ENCODE data around the gene RELB.
A peak's percentile ranks its signal among the peaks of the same experiment; 100 is the strongest.
"Not testable (repeated sequence)": the region's sequence is repeated elsewhere in the genome, so short reads cannot be mapped to it uniquely, and the experiment has no call there.

The RELB gene

DNA sequence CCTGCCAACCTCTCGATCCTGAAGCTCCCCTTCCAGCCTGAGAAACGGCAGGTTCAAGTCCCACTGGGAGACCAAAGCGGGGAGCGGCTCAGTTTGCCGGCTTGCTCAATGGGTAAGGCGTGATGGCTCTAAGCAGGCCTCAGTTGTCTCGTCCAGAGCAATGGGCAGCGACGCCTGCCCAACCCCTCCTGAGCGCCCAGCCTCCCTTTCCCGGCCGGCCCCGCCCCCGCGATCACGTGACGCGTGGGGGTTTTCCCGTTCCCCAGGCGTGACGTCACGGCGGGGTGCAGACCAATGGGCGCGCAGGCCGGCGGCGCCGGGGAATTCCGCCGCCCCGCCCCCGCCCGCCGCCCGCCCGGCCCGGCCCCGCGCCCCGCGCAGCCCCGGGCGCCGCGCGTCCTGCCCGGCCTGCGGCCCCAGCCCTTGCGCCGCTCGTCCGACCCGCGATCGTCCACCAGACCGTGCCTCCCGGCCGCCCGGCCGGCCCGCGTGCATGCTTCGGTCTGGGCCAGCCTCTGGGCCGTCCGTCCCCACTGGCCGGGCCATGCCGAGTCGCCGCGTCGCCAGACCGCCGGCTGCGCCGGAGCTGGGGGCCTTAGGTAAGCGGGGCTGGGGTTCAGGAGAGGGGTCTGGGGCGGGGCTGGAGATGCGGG is at the start of gene RELB:
RELB (plus strand) TSS at position 378 of the 653 bp plus-strand sequence; CDS start at position 494, 116 bp downstream.
- DNase-seq (ENCODE audit: low read depth) = peak; percentile 77

- DNase-seq (ENCODE audit: low read depth) = no peak
Observed at GRCh38 chr19:44954278-44954648, 47.0 kb upstream of the RELB start.

- peak; percentile 94 for DNase-seq (ENCODE audit: low read depth)
Observed at GRCh38 chr19:44954649-44955504, 46.4 kb upstream of the RELB start, which contains the start of gene CLPTM1. TSS of gene CLPTM1 (plus strand) at chr19:44955380. CDS start at chr19:44955396, 16 bp downstream.

DNA sequence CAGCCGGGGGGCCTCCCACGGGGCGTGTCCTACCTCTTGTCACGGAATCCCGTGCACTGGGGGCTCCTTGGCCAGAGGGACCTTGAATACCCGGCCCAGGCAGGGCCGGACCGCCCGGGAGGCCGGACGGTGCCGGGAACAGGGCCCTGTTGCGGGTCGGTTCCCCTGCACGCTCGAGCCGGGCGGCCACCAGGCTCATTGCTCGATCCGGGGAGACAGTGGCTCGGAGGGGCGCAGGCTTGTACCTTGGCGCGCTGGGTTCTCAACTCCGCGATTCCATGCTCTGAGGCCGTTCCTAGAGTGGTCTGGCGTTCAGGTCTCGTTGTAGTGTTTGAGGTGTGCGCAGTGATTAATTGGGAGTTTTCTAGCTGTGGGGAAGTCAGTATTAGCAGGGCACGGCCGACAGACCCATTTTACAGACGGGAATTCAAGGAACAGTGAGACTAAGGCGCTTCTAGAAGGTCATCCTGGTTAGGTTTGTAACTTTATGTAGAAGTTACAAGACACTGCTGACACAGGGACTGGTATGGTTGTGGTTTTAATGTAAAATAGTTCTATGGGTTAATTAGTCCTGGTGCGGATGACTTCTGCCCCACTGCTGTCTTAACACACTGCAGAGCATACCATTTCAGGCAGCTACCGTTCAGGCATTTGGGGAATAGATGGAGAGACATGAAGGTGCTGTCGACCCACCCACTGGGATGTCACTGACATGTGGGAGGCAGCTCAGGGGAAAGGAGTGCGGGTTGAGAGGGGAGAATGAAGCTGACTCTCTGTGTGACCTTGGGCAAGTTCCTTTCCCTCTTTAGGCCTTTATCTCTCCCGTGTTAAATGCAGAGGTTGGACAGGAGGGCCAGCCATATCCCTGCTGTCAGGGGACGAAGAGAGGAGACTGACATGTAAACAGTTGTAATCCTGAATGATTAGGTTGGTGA is 45.5 kb upstream of the RELB start:
- no peak for DNase-seq (ENCODE audit: low read depth)

GRCh38 chr19:44957526-44957925 is 43.7 kb upstream of the RELB start:
- DNase-seq (ENCODE audit: low read depth) = no peak

GRCh38 chr19:44958090-44958489 is 43.2 kb upstream of the RELB start:
- DNase-seq (ENCODE audit: low read depth) = no peak

- no peak for DNase-seq (ENCODE audit: low read depth)
Observed at GRCh38 chr19:44959691-44960090, 41.6 kb upstream of the RELB start.

DNA sequence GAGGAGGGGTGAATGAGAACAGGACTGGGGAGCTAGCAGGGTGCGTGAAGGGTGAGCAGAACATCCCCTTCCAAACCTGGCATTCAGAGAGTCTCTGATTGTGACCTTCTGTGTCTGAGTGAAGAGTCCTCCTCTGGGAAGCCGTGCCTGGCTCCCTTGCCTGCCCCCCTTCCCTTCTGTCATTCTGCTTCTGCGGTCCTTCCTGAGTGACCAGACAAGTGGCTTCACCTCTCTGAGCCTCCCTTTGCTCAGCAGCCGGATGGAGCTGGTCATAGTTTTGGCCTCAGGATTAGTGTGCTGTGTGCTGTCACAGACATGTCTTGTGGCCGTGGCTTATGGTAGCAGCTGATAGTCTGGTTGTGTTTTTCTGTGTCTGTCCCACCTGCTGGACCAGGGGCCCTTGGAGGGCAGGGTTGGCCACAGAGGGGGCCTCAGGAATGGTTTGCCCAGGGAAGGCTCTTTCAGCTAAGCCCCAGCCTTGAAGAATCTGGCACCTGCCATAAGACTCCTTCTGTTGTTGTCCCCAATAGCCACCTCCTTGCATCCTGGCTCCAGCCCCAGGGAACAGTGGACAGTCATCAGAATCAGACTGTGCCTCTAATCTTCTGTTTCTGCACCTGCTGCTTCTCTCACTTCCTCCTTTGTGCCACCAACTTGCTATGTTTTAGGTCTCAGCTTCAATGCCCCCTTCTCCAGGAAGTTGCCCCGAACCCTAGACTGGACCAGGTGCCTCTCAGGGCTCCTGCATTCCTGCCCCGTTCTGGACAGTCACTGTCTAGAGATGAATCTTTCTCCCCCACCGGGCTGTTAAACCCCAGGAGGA is 40.1 kb upstream of the RELB start:
- no peak for DNase-seq (ENCODE audit: low read depth)

DNA sequence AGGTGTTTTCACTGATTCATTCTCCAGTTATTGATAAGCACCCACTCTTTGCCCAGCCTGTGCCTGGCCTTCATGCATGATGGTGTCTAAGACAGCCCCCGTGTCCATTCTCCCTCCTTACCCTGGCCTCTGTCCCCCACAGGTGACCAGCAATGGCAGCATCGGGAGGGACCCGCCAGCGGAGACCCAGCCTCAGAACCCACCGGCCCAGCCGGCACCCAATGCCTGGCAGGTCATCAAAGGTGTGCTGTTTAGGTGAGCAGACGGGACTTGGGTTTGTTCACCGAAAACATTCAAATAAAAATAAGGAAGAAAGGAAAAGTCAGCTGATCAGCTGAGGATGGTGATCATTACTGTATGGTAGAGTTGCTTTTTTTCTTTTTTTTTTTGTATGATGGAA is 39.4 kb upstream of the RELB start:
- no peak for DNase-seq (ENCODE audit: low read depth)

DNA sequence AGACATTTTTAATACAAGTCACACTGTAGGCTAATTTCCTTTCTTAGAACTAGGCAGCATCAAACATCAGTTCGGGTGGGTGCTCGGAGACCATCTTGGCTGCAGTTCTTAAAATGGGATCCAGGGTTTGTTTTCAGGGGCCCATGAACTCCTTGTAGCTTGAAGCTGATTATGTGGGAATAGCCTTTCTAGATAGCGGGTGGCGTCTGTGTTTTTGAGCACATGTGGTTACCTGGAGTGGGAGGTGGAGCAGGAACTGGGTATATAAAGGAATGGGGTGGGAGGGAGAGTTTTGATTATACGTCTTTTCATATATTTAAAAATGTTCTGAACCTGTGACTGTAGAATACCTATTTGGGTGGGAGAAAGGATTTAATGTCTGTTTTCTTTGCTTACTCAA is 33.1 kb upstream of the RELB start:
- no peak for DNase-seq (ENCODE audit: low read depth)

- no peak for DNase-seq (ENCODE audit: low read depth)
Observed at GRCh38 chr19:44968670-44969069, 32.6 kb upstream of the RELB start.

DNA sequence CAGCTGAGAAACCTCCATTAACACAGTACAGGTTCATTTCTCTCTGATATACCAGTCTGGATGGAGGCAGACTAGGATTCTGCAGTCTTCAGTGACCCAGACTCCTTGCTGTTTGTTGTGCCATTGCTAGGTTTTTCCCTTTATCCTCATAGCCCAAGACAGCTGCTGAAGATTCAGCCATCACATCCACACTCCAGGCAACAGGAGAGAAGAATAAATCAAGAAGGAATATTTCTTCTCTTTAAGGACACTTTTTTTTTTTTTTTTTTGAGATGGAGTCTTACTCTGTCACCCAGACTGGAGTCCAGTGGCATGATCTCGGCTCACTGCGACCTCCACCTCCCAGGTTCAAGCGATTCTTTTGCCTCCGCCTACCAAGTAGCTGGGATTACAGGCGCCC is 31.8 kb upstream of the RELB start:
- no peak for DNase-seq (ENCODE audit: low read depth)

DNA sequence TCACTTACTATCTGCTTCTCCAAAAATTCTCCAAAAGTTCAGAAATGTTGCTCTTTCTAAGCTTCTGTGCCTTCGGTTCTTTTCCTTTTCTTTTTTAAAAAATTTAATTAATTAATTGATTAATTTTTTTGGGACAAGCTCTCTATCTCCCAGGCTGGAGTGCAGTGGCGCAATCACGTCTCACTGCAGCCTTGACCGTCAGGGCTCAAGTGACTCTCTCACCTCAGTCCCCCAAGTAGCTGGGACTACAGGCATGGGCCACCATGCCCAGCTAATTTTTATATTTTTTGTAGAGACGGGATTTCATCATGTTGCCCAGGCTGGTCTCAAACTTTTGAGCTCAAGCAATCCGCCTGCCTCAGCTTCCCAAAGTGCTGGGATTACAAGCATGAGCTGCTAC is 29.8 kb upstream of the RELB start:
- not testable (repeated sequence) for DNase-seq (ENCODE audit: low read depth)

GRCh38 chr19:44972802-44973201 is 28.5 kb upstream of the RELB start:
- DNase-seq (ENCODE audit: low read depth) = no peak

DNA sequence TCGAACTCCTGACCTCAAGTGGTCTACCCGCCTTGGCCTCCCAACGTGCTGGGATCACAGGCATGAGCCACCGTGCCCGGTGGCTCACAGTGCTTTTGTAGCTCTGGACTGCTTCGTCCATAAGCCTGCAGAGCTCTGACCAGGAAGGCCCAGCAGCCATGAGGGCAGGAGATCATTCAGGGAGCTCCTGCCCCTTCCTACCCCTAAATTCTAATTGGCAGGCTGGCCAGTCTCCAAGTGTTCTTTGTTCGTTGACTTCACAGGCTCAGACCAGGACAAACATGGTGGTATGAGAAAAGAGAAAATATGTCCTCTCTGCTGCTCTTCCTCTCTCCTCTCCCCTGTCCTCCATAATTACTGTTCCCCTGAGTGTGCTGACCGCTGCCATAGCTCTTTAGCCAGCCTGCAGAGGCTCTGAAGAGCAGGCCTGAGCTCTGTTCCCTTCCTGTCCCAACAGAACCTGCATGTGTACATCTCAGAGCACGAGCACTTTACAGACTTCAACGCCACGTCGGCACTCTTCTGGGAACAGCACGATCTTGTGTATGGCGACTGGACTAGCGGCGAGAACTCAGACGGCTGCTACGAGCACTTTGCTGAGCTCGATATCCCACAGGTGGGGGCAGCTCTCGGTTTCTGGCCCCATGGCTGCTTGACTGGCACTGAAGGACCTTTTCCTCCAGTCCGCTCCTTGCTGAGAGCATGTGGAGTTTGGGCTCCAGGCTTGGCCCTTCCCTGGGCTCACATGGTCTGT is 27.1 kb upstream of the RELB start:
- DNase-seq (ENCODE audit: low read depth) = no peak

DNA sequence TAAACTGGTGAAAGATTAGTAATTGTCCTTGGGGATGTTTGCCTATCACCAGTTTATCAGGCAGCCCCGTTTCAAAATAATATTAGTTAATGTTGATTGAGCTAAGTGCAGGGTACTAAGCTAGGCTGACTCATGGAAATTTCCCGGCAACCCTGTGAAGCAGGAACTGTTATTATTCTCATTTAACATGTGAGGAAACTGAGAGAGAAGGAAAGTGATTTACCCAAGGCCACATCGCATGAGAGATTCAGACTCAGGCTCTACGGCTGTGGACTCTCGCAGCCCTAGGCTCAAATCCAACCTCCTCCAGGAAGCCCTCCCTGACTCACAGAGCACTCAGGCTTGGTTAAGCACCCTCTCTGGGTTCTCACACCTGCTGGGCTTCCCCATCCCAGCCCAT is 26.4 kb upstream of the RELB start:
- no peak for DNase-seq (ENCODE audit: low read depth)

DNA sequence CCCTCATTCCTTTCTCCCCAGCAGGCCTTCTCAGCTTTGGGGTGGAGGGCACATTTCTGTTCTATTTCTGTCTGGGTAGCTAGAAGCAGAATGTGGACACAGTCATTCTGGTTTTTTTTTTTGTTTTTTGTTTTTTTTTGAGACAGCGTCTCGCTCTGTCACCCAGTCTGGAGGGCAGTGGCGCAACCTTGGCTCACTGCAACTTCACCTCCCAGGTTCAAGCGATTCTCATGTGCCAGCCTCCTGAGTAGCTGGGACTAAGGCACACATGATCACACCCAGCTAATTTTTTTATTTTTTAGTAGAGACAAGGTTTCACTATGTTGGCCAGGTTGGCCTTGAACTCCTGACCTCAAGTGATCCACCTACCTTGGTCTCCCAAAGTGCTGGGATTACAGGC is 25.8 kb upstream of the RELB start:
- DNase-seq (ENCODE audit: low read depth) = no peak

GRCh38 chr19:44984005-44984404 is 17.3 kb upstream of the RELB start:
- no peak for DNase-seq (ENCODE audit: low read depth)

DNA sequence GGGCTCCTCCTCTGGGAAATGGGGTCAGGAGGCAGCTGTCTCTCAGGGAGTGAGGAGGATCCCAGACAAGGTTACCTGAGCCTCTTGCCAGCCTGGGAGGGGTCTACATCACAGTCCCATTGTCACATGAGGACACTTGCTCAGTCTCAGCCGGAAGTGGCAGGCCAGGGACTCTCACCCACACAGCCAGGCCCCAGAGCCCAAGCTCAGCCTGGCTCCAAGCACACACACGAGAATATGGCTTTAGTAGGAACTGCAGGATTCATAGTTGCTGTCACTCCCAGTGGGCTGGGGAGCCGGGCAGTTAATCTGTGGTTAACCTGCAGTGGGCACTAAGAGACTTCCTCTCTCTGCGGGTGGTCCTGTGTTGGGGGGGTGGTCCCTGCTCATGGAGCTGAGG is 15.8 kb upstream of the RELB start:
- DNase-seq (ENCODE audit: low read depth) = no peak

GRCh38 chr19:44986389-44986788 is 14.9 kb upstream of the RELB start:
- no peak for DNase-seq (ENCODE audit: low read depth)

DNA sequence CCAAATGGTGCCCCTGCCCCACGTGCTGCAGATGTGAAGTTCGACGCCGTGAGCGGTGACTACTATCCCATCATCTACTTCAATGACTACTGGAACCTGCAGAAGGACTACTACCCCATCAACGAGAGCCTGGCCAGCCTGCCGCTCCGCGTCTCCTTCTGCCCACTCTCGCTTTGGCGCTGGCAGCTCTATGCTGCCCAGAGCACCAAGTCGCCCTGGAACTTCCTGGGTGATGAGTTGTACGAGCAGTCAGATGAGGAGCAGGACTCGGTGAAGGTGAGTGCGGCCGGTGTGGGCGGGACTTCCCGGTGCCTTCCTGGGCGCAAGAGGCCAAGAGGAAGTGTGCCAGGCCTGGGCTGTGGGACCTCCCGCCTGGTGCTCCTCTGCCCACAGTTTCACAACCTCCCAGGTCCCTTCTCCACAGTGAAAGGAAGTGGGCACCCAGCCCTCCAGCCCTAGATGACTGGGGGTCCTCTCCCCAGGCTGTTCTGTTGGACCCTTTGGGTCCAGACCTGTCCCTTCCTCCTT is 14.1 kb upstream of the RELB start:
- no peak for DNase-seq (ENCODE audit: low read depth)

Data from GM04504 (cell line).